GOT3 (cell line): ENCODE data around the gene SORBS1.

Source experiments
- DNase-seq: peaks from one replicate; lab custom pipeline; 2025; ENCODE audit warnings: mixed read lengths; lab: John Stamatoyannopoulos, UW

The SORBS1 gene

GRCh38 chr10:95408983-95409873, 151.9 kb downstream of the SORBS1 start:
- DNase-seq = no peak

GRCh38 chr10:95408148-95408960, 152.8 kb downstream of the SORBS1 start:
- no peak for DNase-seq

GRCh38 chr10:95407546-95407945, 153.6 kb downstream of the SORBS1 start:
- no peak for DNase-seq

GRCh38 chr10:95406651-95407280, 154.4 kb downstream of the SORBS1 start:
- no peak for DNase-seq

- no peak for DNase-seq
Observed at GRCh38 chr10:95405655-95406054, 155.5 kb downstream of the SORBS1 start.

- DNase-seq = no peak
Observed at GRCh38 chr10:95404864-95405263, 156.3 kb downstream of the SORBS1 start.

- DNase-seq = no peak
Observed at GRCh38 chr10:95404462-95404858, 156.7 kb downstream of the SORBS1 start.

GRCh38 chr10:95403700-95404461, 157.3 kb downstream of the SORBS1 start:
- DNase-seq = no peak

- no peak for DNase-seq
Observed at GRCh38 chr10:95401704-95402469, 159.3 kb downstream of the SORBS1 start.

GRCh38 chr10:95400787-95401186, 160.4 kb downstream of the SORBS1 start:
- no peak for DNase-seq

- no peak for DNase-seq
Observed at GRCh38 chr10:95399183-95399582, 162.0 kb downstream of the SORBS1 start.

- no peak for DNase-seq
Observed at GRCh38 chr10:95397747-95398146, 163.4 kb downstream of the SORBS1 start.

- no peak for DNase-seq
Observed at GRCh38 chr10:95395947-95396449, 165.2 kb downstream of the SORBS1 start.

GRCh38 chr10:95394161-95394880, 166.8 kb downstream of the SORBS1 start:
- no peak for DNase-seq

GRCh38 chr10:95392681-95393164, 168.4 kb downstream of the SORBS1 start:
- no peak for DNase-seq

GRCh38 chr10:95392217-95392584, 169.0 kb downstream of the SORBS1 start:
- DNase-seq = no peak

GRCh38 chr10:95391581-95392216, 169.5 kb downstream of the SORBS1 start:
- DNase-seq = peak; percentile 17

- DNase-seq = no peak
Observed at GRCh38 chr10:95391164-95391563, 170.0 kb downstream of the SORBS1 start.

GRCh38 chr10:95389982-95390381, 171.2 kb downstream of the SORBS1 start:
- DNase-seq = no peak
